ENCODE results near the gene SLC22A3. TPM values are rescaled to one million over a fixed set of nuclear protein-coding genes. Genes with fewer than 3 reads are reported as not detected.

SLC22A3 gene
- polyA plus RNA-seq, 2 of the 4 experiments (the other 2 are of a cell fraction): 44.9 to 57.4 TPM

DNA sequence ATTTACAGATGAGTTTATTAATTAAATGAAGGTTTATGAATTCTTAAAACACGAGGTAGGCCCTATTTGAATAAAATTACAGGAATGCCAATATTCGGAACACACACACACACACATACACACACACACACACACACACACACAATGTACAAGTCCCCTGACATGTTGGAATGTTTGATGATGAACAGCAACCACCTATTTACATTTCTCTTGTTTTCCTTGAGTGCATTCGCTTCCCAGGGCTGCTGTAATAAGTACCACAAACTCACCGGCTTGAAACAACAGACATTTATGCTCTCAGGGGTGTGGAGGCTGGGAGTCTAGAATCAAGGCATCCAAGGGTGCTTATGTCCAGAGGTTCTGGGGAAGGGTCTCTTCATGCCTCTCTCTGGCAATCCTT is 90.3 kb downstream of the SLC22A3 start:
- TF ChIP-seq SREBF2 (IDR thresholded peaks at IDR 0.05) (no peak), BHLHE40 (IDR thresholded peaks at IDR 0.05; ENCODE audit: low read depth, low read length) (no peak), FOXS1 (CRISPR knock-in tag; IDR thresholded peaks at IDR 0.05) (no peak), RFX5 (IDR thresholded peaks at IDR 0.05) (no peak), BCL3 (IDR thresholded peaks at IDR 0.05) (no peak), NR3C1 (IDR thresholded peaks at IDR 0.05) (no peak), POLR2AphosphoS2 (conservative IDR thresholded peaks at IDR 0.05; ENCODE audit: low read length) (no peak), TP53 (CRISPR knock-in tag; IDR thresholded peaks at IDR 0.05) (no peak), MAFK (IDR thresholded peaks at IDR 0.05; ENCODE audit: partially characterized antibody) (no peak), EP300 (IDR thresholded peaks at IDR 0.05) (no peak), SMC3 (IDR thresholded peaks at IDR 0.05) (no peak), ATOH8 (CRISPR knock-in tag; IDR thresholded peaks at IDR 0.05; ENCODE audit: low read depth) (no peak), CEBPB (IDR thresholded peaks at IDR 0.05) (no peak), ZFP36 (IDR thresholded peaks at IDR 0.05; ENCODE audit: borderline replicate concordance, partially characterized antibody) (no peak), RAD21 (conservative IDR thresholded peaks at IDR 0.05 in 1 of 2, IDR thresholded peaks at IDR 0.05 in 1 of 2) (no peak), CBX2 (IDR thresholded peaks at IDR 0.05; ENCODE audit: borderline replicate concordance, low read depth) (no peak), PHF8 (IDR thresholded peaks at IDR 0.05; ENCODE audit: borderline replicate concordance, low read depth) (no peak), JUNB (IDR thresholded peaks at IDR 0.05) (no peak), NFE2L2 (conservative IDR thresholded peaks at IDR 0.05; ENCODE audit: low read length) (no peak), FOSB (CRISPR knock-in tag; IDR thresholded peaks at IDR 0.05) (no peak)
- Histone ChIP-seq H3K4me2 (no peak overlapping the region), H3K9me3 (no peaks in the 10 kb centered on the region), H3K27ac (no peak overlapping the region), H3K4me3 (no peak overlapping the region), H3K4me1 (no peaks in the 10 kb centered on the region)
- no peak for DNase-seq (ENCODE audit: low read depth in 1 of 2, low spot score in 1 of 2)
- ATAC-seq: no peak
- POLR2A ChIA-PET: no interaction called here
- FAIRE-seq: no peak
- CTCF ChIA-PET: interaction anchor here (1.8 to 1.9 kb wide), 2 partner anchors 17 to 300 kb away, joined by 4 read pairs; no protein-coding TSS in a partner anchor
- whole genome bisulfite sequencing (ENCODE audit: missing lambda C conversion rate): 89% methylated on average over 4 of the region's 4 CpGs

- DNase-seq (ENCODE audit: low read depth in 1 of 2, low spot score in 1 of 2): no peak
- no peak overlapping the region for H3K4me3 ChIP-seq
- 90% methylated on average over 5 of the region's 5 CpGs for WGBS (ENCODE audit: missing lambda C conversion rate)
- no peak for ATAC-seq
- H3K4me1 ChIP-seq: no peaks in the 10 kb centered on the region
- CTCF ChIA-PET: interaction anchor here (1.9 kb wide), 1 partner anchor 302 kb away, joined by 4 read pairs; no protein-coding TSS in a partner anchor
- H3K9me3 ChIP-seq: no peaks in the 10 kb centered on the region
- FAIRE-seq: no peak
- POLR2A ChIA-PET: no interaction called here
- TF ChIP-seq POLR2A (IDR thresholded peaks at IDR 0.05; ENCODE audit: low read length): no peak
- no peak for TF ChIP-seq GATA3 (IDR thresholded peaks at IDR 0.05; ENCODE audit: borderline replicate concordance)
- no peak for TF ChIP-seq RAD21 (conservative IDR thresholded peaks at IDR 0.05 in 1 of 2, IDR thresholded peaks at IDR 0.05 in 1 of 2)
- no peak for TF ChIP-seq JUNB (IDR thresholded peaks at IDR 0.05)
- no peak for TF ChIP-seq EP300 (IDR thresholded peaks at IDR 0.05)
- TF ChIP-seq KDM1A (IDR thresholded peaks at IDR 0.05; ENCODE audit: low read depth): no peak
- no peak for TF ChIP-seq NR3C1 (IDR thresholded peaks at IDR 0.05)
- TF ChIP-seq SREBF2 (IDR thresholded peaks at IDR 0.05): no peak
- no peak for TF ChIP-seq RFX5 (IDR thresholded peaks at IDR 0.05)
- no peak for TF ChIP-seq CHD2 (IDR thresholded peaks at IDR 0.05; ENCODE audit: low read length, partially characterized antibody)
- TF ChIP-seq JUN (IDR thresholded peaks at IDR 0.05): no peak
- no peak for TF ChIP-seq CTCF (IDR thresholded peaks at IDR 0.05)
- no peak for TF ChIP-seq HOXB5 (CRISPR knock-in tag; IDR thresholded peaks at IDR 0.05)
- TF ChIP-seq CBX2 (IDR thresholded peaks at IDR 0.05; ENCODE audit: borderline replicate concordance, low read depth): no peak
- TF ChIP-seq FOSB (CRISPR knock-in tag; IDR thresholded peaks at IDR 0.05): no peak
- no peak for TF ChIP-seq KDM5A (IDR thresholded peaks at IDR 0.05)
- H3K4me2 ChIP-seq: no peak overlapping the region
- H3K27ac ChIP-seq: no peak overlapping the region
Observed at GRCh38 chr6:160439751-160440150, 91.6 kb downstream of the SLC22A3 start.
